Activated T-helper 17 cell treated with anti-CD3 and anti-CD28 coated beads, Interleukin-2, amount 50 U/mL, for 72 hours (primary cell): ENCODE data around the gene ASIP. TPM values are rescaled to one million over a fixed set of nuclear protein-coding genes. Genes with fewer than 3 reads are reported as not detected.

ENCODE experiments used
- ATAC-seq: fragments of 150-1000 bp; cut with Tn5 transposase; replicated peaks from 2 replicates; pipeline ENCODE4 v1.10.0; 2021; ENCODE audit warnings: mild to moderate bottlenecking, moderate library complexity
- H3K27ac Mint-ChIP-seq: one replicate; pipeline ENCODE4 v1.8.0; 2022; ENCODE audit warnings: mixed read lengths
- H3K27me3 Mint-ChIP-seq: one replicate; pipeline ENCODE4 v1.8.0; 2022; ENCODE audit warnings: mixed read lengths
- H3K36me3 Mint-ChIP-seq: one replicate; pipeline ENCODE4 v1.8.0; 2022; ENCODE audit warnings: low read depth, mild to moderate bottlenecking, mixed read lengths
- H3K4me1 Mint-ChIP-seq: one replicate; pipeline ENCODE4 v1.8.0; 2022; ENCODE audit warnings: mixed read lengths
- H3K4me3 Mint-ChIP-seq: one replicate; pipeline ENCODE4 v1.8.0; 2022; ENCODE audit warnings: mild to moderate bottlenecking, mixed read lengths
- H3K9me3 Mint-ChIP-seq: one replicate; pipeline ENCODE4 v1.8.0; 2022; ENCODE audit warnings: mixed read lengths
- total RNA-seq, 2 donors: library from RNA; stranded (reverse); gene quantifications; one replicate each; pipeline ENCODE4 v1.2.3, GENCODE V29; 2022

ASIP gene
- total RNA-seq, 2 donors from 2014 or later = not detected

- Mint-ChIP-seq H3K9me3 (no peaks in the 10 kb centered on the region), H3K4me3 (peak overlapping the region; percentile 82), H3K27me3 (no peaks in the 10 kb centered on the region), H3K27ac (peak overlapping the region; percentile 87), H3K4me1 (peaks cover 5% of the 10 kb centered on the region), H3K36me3 (no peaks in the 10 kb centered on the region)
- ATAC-seq = no peak
These were observed 61.1 kb downstream of the ASIP start for GRCh38 chr20:34302312-34302722.

- H3K4me3 Mint-ChIP-seq = peak within 1 kb of the TSS; percentile 82
- no peaks in the 10 kb centered on the region for H3K9me3 Mint-ChIP-seq
- peaks cover 5% of the 10 kb centered on the region for H3K4me1 Mint-ChIP-seq
- no peaks in the 10 kb centered on the region for H3K36me3 Mint-ChIP-seq
- H3K27ac Mint-ChIP-seq = peak within 1 kb of the TSS; percentile 87
- no peaks in the 10 kb centered on the region for H3K27me3 Mint-ChIP-seq
- peak; percentile 98 for ATAC-seq
These were observed 61.7 kb downstream of the ASIP start, which contains the start of gene AHCY for GRCh38 chr20:34302723-34303533. AHCY (minus strand) TSS chr20:34303355; CDS start chr20:34303270, 85 bp downstream.

DNA sequence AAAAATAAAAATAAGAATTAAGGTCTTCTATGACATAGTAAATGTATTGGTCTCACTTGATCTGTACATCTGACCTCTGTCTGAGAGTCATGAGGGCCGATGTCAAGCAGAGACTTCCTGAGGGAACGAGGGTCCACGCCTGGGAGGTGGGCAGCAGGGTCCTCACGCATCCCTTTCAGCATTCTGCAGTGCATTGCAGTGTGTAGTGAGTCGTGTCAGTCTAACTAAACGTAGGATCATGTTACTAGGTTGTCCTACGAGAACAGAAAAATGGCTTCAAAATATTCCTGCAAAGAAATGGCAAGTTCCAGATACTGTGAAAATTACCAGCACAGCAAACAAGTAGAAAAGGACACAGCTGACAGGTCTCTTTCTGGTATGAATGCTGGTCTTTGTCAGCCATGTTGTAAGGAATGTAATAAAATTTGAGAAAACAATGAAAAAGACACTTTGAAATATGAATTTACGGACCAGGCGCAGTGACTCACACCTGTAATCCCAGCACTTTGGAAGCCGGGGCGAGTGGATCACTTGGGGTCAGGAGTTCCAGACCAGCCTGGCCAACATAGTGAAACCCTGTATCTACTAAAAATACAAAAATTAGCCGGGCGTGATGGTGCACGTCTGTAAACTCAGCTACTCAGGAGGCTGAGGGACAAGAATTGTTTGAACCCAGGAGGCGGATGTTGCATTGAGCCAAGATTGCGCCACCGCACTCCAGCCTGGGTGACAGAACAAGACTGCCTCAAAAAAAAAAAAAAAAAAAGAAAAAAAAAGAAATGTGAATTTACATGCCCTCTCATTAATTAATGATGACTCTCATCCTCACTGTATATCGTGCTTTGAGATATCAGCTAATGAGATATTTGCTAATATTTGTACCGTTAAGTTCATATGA is 64.4 kb downstream of the ASIP start:
- no peak overlapping the region for H3K27ac Mint-ChIP-seq
- no peak overlapping the region for H3K4me3 Mint-ChIP-seq
- H3K27me3 Mint-ChIP-seq = no peaks in the 10 kb centered on the region
- H3K9me3 Mint-ChIP-seq = no peaks in the 10 kb centered on the region
- peaks cover 5% of the 10 kb centered on the region for H3K4me1 Mint-ChIP-seq
- no peak for ATAC-seq
- no peaks in the 10 kb centered on the region for H3K36me3 Mint-ChIP-seq

GRCh38 chr20:34309691-34310090 is 68.5 kb downstream of the ASIP start:
- H3K27me3 Mint-ChIP-seq = peaks cover 4% of the 10 kb centered on the region
- no peak overlapping the region for H3K4me3 Mint-ChIP-seq
- H3K36me3 Mint-ChIP-seq = no peaks in the 10 kb centered on the region
- no peak for ATAC-seq
- no peak overlapping the region for H3K27ac Mint-ChIP-seq
- H3K9me3 Mint-ChIP-seq = no peaks in the 10 kb centered on the region
- H3K4me1 Mint-ChIP-seq = no peaks in the 10 kb centered on the region

- no peak overlapping the region for H3K4me3 Mint-ChIP-seq
- no peaks in the 10 kb centered on the region for H3K36me3 Mint-ChIP-seq
- no peaks in the 10 kb centered on the region for H3K9me3 Mint-ChIP-seq
- H3K27ac Mint-ChIP-seq = no peak overlapping the region
- peaks cover 4% of the 10 kb centered on the region for H3K27me3 Mint-ChIP-seq
- H3K4me1 Mint-ChIP-seq = no peaks in the 10 kb centered on the region
- no peak for ATAC-seq
These were observed 69.4 kb downstream of the ASIP start for GRCh38 chr20:34310481-34311117.

DNA sequence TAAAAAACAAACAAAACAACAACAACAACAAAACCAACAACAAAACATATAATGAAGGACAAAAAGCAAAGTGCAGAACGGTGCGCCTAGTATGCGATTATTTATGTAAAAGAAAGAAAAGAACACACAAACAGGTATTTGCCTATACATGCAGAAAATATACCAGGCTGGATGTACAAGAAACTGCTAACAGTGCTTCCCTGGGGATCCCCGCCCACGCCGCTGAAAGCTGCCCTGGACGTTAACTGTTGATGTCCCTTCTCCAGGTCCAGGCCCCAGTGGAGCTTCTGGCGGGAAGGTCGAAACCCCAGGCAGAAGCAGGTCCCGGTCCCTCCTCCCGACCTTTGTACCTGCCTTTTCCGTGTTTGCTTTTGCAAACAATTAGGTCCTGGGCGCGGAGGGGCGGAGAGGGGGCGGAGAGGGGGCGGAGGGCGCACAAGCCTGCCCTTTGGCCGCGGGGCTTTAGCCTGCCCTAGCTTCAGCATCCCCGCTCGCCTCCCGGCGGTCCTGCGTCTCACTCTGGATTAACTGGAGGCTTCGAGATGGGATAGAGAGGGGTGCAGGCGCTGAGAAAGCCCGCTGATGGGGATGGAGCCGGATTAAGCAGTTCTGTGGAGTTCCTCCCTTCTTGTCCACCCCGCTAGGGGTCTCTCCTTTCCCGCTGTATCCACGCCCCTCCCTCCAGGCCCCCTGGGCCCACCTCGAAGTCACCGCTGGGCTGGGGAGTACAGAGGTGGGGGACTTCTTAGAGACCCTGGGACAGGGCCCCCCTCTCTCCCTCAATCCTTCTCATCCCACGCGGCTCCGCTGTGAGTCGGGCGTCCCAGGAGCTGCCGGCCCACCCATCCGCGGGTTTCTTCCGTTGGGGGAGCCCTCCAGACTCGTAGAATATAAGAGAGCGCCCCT is 70.1 kb downstream of the ASIP start:
- no peak overlapping the region for H3K4me3 Mint-ChIP-seq
- no peak for ATAC-seq
- no peaks in the 10 kb centered on the region for H3K36me3 Mint-ChIP-seq
- no peak overlapping the region for H3K27ac Mint-ChIP-seq
- peaks cover 4% of the 10 kb centered on the region for H3K27me3 Mint-ChIP-seq
- H3K9me3 Mint-ChIP-seq = no peaks in the 10 kb centered on the region
- H3K4me1 Mint-ChIP-seq = no peaks in the 10 kb centered on the region

DNA sequence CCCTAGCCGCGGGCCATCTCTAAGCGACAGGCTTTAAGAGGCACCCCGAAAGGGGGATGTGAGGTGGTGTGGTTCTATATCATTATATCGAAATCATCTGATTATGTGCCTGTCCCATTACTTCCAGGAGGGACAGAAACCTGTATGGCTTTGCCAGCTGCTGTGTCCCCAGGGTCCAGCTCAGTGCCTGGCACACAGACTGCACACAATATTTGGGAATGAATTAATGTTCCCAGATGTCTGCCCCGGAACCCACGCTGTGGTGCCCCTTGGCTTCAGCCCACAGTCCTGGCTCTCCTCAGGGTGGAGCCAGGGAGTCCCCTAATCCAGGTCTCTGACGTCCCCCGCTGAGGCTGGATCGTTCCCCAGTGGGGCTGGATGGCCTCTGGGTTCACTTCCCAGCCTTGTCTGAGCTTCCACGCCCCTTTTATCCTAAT is 70.8 kb downstream of the ASIP start:
- no peak overlapping the region for H3K27ac Mint-ChIP-seq
- H3K4me3 Mint-ChIP-seq = no peak overlapping the region
- no peaks in the 10 kb centered on the region for H3K36me3 Mint-ChIP-seq
- no peaks in the 10 kb centered on the region for H3K9me3 Mint-ChIP-seq
- no peaks in the 10 kb centered on the region for H3K4me1 Mint-ChIP-seq
- H3K27me3 Mint-ChIP-seq = peaks cover 4% of the 10 kb centered on the region
- ATAC-seq = no peak

DNA sequence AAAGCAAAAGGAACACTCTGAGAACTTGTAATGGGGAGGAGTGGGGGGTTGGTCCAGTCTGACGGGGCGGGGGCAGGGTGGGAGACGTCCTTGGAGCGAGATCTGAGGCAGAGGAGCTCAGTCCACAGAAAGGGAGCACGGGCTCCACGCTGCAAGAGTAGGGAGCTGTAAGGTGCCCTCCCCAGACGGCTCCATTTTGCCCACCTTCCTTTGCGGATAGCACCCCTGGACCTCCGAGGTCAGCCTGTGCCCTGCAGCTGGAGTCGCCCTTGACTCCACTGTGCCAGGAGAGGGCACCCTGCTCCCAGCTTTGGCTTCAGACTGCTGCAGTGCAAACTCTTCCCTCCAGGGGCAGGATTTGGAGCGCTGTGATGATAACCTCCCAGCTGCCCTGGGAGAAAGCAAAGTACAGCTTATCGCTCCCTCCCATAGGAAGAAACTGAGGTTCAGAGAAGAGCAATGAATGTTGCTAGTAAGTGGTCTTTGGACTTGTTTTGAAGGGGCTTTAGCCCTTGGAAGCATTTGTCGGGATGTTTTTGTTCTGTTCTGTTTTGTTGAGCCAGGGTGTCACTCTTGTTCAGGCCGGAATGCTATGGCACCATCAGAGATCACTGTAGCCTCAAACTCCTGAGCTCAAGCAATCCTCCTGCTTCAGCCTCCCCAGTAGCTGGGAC is 71.5 kb downstream of the ASIP start:
- no peak overlapping the region for H3K4me3 Mint-ChIP-seq
- peaks cover 4% of the 10 kb centered on the region for H3K27me3 Mint-ChIP-seq
- peak; percentile 99 for ATAC-seq
- H3K9me3 Mint-ChIP-seq = no peaks in the 10 kb centered on the region
- no peaks in the 10 kb centered on the region for H3K36me3 Mint-ChIP-seq
- no peaks in the 10 kb centered on the region for H3K4me1 Mint-ChIP-seq
- no peak overlapping the region for H3K27ac Mint-ChIP-seq

GRCh38 chr20:34315236-34315635 is 74.0 kb downstream of the ASIP start:
- Mint-ChIP-seq H3K4me3 (no peak overlapping the region), H3K36me3 (no peaks in the 10 kb centered on the region), H3K27ac (no peak overlapping the region), H3K27me3 (peaks cover 6% of the 10 kb centered on the region), H3K4me1 (no peaks in the 10 kb centered on the region), H3K9me3 (no peaks in the 10 kb centered on the region)
- no peak for ATAC-seq

DNA sequence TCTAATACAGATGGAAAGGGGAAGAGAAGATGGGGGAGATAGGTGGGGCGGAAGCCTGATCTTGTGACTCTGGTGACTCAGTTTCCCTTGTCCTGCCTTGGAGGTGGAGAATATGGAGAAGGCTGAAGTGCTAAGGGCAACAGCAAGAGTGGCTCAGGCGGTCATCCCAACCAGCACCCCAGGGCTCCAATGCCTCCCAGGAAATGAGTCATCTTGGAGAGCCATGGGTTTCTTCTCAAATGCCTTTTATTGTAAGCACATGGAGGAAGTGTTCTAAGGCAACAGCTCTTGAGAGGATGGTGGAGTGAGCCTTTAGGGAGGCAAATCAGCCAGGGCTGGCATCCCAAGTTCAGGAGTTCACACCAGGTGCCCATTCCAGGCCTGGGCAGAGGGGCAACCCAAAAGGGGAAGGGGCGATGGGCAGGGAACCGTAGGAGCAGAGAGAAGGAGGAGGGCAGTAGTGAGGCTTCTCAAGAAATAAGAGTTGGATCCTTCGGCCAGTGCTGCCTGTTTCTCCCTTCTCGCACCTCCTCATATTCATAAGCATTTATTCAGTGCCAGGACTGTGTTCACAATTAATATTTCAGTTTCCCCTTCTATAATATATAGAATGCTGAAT is 75.1 kb downstream of the ASIP start:
- Mint-ChIP-seq H3K9me3 (no peaks in the 10 kb centered on the region), H3K27me3 (peaks cover 7% of the 10 kb centered on the region), H3K27ac (no peak overlapping the region), H3K36me3 (no peaks in the 10 kb centered on the region), H3K4me3 (no peak overlapping the region), H3K4me1 (no peaks in the 10 kb centered on the region)
- no peak for ATAC-seq
